Peyer's patch (tissue), 4 donors: ENCODE data around the gene KRT83. TPM values are rescaled to one million over a fixed set of nuclear protein-coding genes. Genes with fewer than 3 reads are reported as not detected.
"Not testable (repeated sequence)": the region's sequence is repeated elsewhere in the genome, so short reads cannot be mapped to it uniquely, and the experiment has no call there.

Experiments used
- DNase-seq, 3 donors: peaks; one replicate each; pipeline ENCODE4 v3.0.0-alpha.2; 2017 to 2019
- H3K27ac ChIP-seq, 4 donors: fragments of 200-600 bp; sonication (generic); one replicate each; pipeline ENCODE4 v1.5.1; 2016 to 2019
- H3K27me3 ChIP-seq, 2 donors: fragments of 200-600 bp; sonication (generic); one replicate each; pipeline ENCODE4 v1.5.1; 2019
- H3K36me3 ChIP-seq, 3 donors: fragments of 200-600 bp; sonication (generic); one replicate each; pipeline ENCODE4 v1.5.1; 2016 to 2019
- H3K4me1 ChIP-seq, 4 donors: fragments of 200-600 bp; sonication (generic); one replicate each; pipeline ENCODE4 v1.5.1; 2016 to 2019
- H3K4me3 ChIP-seq, 4 donors: fragments of 200-600 bp; sonication (generic); 1 replicate in 3 of 4; 2 replicates in 1 of 4; pipeline ENCODE4 v1.5.1; 2016 to 2019; ENCODE audit warnings: mild to moderate bottlenecking in 1 of 4
- H3K9me3 ChIP-seq, 4 donors: fragments of 200-600 bp; sonication (generic); one replicate each; pipeline ENCODE4 v1.5.1; 2016 to 2019; ENCODE audit warnings: mild to moderate bottlenecking in 1 of 4
- POLR2A ChIP-seq, 2 donors: fragments of 450-650 bp; IDR thresholded peaks; one replicate each; pipeline ENCODE4 v1.5.1; 2017; ENCODE audit warnings: antibody characterized with exemption in 2 of 2, mild to moderate bottlenecking in 2 of 2, moderate library complexity in 2 of 2
- total RNA-seq, 4 donors: library from RNA; depleted of rRNA; stranded (reverse); fragments of >200 nt; gene quantifications; one replicate each; pipeline ENCODE4 v1.1.0, GENCODE V29; 2016
- TF ChIP-seq, protein P1 (sequence below), 6 experiments: fragments of 450-650 bp in 4 of 6; fragments of 200-600 bp in 2 of 6; sonication (generic) in 1 of 6; IDR thresholded peaks; one replicate each; pipeline ENCODE4 v1.5.1; 2017 to 2019; ENCODE audit warnings: antibody characterized with exemption in 6 of 6, mild to moderate bottlenecking in 3 of 6, moderate library complexity in 1 of 6

The KRT83 gene
- total RNA-seq, 4 donors from 2014 or later = not detected

DNA sequence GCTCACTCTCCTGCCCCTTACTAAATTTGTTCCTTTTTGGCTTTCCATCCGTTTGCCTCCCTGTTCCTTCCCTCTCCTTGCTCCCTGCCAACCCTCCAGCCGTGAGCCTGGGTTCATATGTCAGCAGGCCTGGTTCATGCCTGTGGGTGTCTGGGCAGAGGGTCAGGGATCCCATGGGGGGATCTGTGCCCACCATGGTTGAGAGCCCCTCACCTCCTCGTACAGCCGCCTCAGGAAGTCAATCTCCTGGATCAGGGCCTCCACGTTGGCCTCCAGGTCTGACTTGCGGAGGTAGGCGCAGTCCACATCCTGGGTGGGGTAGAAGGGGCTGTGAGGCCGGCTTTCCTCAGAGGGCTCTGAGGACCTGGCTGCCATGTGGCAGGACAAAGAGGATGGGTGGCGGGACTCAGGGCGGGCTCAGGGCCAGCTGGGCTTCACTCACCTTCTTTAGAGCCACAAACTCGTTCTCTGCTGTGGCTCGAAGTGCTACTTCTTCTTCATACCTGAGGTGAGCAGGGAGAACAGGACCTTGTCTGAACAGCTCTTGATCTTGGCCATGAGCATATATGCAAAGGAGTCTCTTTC is 3.6 kb downstream of the KRT83 start:
- no peak for DNase-seq
- TF ChIP-seq, protein P1, sequence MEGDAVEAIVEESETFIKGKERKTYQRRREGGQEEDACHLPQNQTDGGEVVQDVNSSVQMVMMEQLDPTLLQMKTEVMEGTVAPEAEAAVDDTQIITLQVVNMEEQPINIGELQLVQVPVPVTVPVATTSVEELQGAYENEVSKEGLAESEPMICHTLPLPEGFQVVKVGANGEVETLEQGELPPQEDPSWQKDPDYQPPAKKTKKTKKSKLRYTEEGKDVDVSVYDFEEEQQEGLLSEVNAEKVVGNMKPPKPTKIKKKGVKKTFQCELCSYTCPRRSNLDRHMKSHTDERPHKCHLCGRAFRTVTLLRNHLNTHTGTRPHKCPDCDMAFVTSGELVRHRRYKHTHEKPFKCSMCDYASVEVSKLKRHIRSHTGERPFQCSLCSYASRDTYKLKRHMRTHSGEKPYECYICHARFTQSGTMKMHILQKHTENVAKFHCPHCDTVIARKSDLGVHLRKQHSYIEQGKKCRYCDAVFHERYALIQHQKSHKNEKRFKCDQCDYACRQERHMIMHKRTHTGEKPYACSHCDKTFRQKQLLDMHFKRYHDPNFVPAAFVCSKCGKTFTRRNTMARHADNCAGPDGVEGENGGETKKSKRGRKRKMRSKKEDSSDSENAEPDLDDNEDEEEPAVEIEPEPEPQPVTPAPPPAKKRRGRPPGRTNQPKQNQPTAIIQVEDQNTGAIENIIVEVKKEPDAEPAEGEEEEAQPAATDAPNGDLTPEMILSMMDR (IDR thresholded peaks at IDR 0.05) = no peak
- TF ChIP-seq POLR2A (IDR thresholded peaks at IDR 0.05) = no peak
- Histone ChIP-seq H3K9me3 (no peaks in the 10 kb centered on the region), H3K4me3 (no peak overlapping the region), H3K27ac (no peak overlapping the region), H3K36me3 (no peaks in the 10 kb centered on the region), H3K27me3 (no peaks in the 10 kb centered on the region), H3K4me1 (no peaks in the 10 kb centered on the region)

DNA sequence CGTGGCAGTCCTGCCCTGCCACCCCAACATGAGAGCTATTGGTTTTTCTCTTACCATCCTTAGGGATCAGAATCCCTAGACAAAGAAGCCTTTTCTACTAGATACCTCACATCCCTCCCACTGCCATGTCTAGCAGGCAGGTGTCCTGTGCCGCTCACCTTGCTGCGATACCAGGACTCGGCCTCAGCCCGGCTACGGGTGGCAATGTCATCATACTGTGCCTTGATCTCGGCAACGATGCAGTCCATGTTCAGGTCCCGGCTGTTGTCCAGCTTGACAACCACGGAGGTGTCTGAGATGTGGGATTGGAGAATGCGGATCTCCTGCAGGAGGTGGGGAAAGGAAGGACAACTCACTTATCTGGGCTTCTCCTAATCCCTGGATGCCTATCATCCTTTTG is 4.5 kb downstream of the KRT83 start:
- no peaks in the 10 kb centered on the region for H3K9me3 ChIP-seq
- TF ChIP-seq, protein P1 (IDR thresholded peaks at IDR 0.05) = no peak
- TF ChIP-seq POLR2A (IDR thresholded peaks at IDR 0.05) = no peak
- H3K27me3 ChIP-seq = no peaks in the 10 kb centered on the region
- no peaks in the 10 kb centered on the region for H3K36me3 ChIP-seq
- H3K4me3 ChIP-seq = no peak overlapping the region
- no peak for DNase-seq
- H3K27ac ChIP-seq = no peak overlapping the region
- no peaks in the 10 kb centered on the region for H3K4me1 ChIP-seq

DNA sequence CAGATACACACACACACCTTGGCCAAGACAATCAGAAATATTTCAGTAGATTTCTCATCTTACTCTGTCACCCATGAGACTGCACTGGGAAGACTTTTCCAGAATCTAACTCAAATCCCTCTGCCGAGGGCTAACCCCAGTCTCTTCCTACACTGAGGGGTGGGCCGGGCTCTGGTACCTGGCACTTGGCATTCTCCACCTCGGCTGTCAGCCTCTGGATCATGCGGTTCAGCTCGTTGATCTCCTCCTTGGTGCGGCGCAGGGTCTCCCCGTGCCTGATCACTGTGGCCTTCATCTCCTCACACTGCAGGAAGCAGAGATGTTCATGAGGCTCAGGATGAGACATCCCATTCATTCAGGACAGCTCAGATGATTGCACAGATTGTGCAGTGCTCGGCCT is 4.9 kb downstream of the KRT83 start:
- H3K27me3 ChIP-seq = no peaks in the 10 kb centered on the region
- no peak for DNase-seq
- no peak overlapping the region for H3K4me3 ChIP-seq
- no peaks in the 10 kb centered on the region for H3K9me3 ChIP-seq
- H3K36me3 ChIP-seq = no peaks in the 10 kb centered on the region
- no peak for TF ChIP-seq POLR2A (IDR thresholded peaks at IDR 0.05)
- TF ChIP-seq, protein P1 (IDR thresholded peaks at IDR 0.05) = no peak
- no peaks in the 10 kb centered on the region for H3K4me1 ChIP-seq
- no peak overlapping the region for H3K27ac ChIP-seq

DNA sequence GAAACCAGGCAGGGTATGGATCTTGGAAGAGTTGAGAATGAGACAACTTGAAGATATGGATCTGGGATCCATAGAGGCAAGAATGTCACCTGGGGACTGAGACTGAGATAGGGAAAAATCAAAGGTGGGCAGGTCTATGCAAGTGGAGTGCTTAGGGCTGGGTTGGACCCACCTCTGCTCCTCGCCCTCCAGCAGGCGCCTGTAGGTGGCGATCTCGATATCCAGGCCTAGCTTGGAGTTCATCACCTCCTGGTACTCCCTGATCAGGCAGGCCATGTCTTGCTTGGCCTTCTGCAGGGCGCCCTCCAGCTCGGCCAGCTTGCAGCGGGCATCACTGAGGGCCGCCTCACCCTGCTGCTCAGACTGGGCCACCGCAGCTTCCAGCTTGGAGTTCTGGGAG is 5.5 kb downstream of the KRT83 start:
- H3K9me3 ChIP-seq, H3K27ac ChIP-seq, H3K27me3 ChIP-seq, H3K4me3 ChIP-seq, H3K4me1 ChIP-seq, H3K36me3 ChIP-seq, DNase-seq: not testable (repeated sequence)
- TF ChIP-seq, protein P1 (IDR thresholded peaks at IDR 0.05) = peak in 3 of 6 experiments; percentile 21 to 29 (median 23)

DNA sequence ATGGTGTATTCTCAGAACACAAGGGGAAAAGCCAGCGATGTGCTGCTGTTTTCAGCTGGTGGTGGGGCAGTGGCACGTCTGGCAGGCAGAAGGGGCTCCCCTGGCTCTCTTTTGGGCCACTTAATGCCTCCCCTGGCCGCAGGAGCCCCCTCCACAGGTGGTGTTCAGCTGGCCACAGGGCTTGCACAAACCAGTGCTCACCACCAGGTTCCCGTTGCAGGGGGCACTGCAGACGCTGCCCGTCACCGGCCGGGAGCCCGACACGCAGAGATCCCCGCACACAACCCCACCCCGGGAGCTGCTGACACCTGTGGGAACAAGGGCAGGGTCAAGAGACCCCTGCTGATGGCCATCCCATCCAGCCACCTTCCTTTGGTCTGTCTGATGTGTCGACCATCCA is 6.7 kb downstream of the KRT83 start:
- no peak for DNase-seq
- no peaks in the 10 kb centered on the region for H3K27me3 ChIP-seq
- no peak overlapping the region for H3K27ac ChIP-seq
- no peaks in the 10 kb centered on the region for H3K4me1 ChIP-seq
- H3K36me3 ChIP-seq = no peaks in the 10 kb centered on the region
- H3K4me3 ChIP-seq = no peak overlapping the region
- no peaks in the 10 kb centered on the region for H3K9me3 ChIP-seq
- no peak for TF ChIP-seq POLR2A (IDR thresholded peaks at IDR 0.05)
- TF ChIP-seq, protein P1 (IDR thresholded peaks at IDR 0.05) = no peak

DNA sequence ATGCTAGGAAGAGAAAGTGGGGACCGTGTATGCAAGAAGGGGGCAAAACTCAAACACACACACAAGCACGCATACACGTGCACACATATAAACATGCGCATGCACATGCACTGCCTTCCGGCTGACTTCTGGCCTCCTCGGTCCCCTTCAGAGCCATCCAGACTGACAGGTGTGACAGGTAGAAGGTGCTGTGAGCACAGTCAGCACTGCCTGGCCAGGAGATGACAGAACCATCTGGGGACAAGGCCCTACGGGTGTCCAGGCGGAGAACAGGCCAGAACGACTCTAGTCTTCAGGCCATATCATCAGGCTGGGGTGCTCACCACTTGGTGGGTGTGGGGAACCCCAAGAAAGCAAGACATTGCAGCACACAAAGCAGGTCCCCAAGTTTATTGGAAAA is 7.3 kb downstream of the KRT83 start:
- Histone ChIP-seq H3K27ac (no peak overlapping the region), H3K4me3 (no peak overlapping the region), H3K4me1 (peaks cover 0 to 1% (median 0%) of the 10 kb centered on the region in 4 donors), H3K27me3 (no peaks in the 10 kb centered on the region), H3K9me3 (no peaks in the 10 kb centered on the region), H3K36me3 (no peaks in the 10 kb centered on the region)
- no peak for DNase-seq
- TF ChIP-seq POLR2A (IDR thresholded peaks at IDR 0.05) = no peak
- TF ChIP-seq, protein P1 (IDR thresholded peaks at IDR 0.05) = no peak
